ENCODE measurements around the gene PLXNA2.

The PLXNA2 gene

DNA sequence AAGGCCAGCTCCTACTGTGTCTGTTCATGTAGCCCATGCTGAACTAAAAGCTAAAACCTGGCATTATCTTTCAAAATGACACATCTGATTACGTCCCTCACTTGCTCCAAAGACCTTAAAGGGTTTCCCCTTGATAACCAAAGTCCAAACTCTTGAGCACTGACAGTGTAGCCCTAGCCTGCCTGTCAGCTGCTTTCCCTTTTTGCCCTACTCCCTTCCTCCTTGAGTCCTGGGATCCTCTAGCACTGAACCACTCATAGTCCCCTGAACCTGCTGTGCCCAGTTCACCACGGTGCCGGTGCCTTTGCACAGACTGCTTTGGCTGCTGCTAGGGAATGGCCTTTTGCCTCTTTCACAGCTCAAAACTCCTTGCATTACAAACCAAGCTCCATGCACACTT lies 67.5 kb downstream of the PLXNA2 start:
- DNase-seq (ENCODE audit: low spot score), result no peak
- TF ChIP-seq, protein P1, sequence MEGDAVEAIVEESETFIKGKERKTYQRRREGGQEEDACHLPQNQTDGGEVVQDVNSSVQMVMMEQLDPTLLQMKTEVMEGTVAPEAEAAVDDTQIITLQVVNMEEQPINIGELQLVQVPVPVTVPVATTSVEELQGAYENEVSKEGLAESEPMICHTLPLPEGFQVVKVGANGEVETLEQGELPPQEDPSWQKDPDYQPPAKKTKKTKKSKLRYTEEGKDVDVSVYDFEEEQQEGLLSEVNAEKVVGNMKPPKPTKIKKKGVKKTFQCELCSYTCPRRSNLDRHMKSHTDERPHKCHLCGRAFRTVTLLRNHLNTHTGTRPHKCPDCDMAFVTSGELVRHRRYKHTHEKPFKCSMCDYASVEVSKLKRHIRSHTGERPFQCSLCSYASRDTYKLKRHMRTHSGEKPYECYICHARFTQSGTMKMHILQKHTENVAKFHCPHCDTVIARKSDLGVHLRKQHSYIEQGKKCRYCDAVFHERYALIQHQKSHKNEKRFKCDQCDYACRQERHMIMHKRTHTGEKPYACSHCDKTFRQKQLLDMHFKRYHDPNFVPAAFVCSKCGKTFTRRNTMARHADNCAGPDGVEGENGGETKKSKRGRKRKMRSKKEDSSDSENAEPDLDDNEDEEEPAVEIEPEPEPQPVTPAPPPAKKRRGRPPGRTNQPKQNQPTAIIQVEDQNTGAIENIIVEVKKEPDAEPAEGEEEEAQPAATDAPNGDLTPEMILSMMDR (IDR thresholded peaks at IDR 0.05; ENCODE audit: extremely low read depth, missing control alignments), result no peak

DNA sequence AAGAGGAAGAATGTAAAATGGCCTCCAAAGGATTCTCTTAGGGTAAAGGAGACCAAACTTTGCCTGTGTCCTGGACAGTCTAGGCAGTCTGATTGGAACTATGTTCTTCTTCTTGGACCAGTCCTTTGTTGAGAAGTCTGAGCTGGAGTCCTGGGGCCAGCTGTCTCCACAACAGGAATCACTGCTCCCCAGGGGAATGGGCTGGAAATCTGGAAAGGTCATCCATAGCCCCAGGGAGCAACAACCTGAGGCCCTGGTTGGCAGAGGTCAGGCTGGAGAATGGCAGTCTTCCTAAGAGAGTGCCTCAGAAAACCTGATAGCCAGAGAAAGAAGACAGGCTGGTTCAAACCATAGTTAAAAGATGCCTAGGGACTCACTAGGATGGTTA lies 68.7 kb downstream of the PLXNA2 start:
- no peak for DNase-seq (ENCODE audit: low spot score)
- TF ChIP-seq, protein P1 (IDR thresholded peaks at IDR 0.05; ENCODE audit: extremely low read depth, missing control alignments), result no peak

DNA sequence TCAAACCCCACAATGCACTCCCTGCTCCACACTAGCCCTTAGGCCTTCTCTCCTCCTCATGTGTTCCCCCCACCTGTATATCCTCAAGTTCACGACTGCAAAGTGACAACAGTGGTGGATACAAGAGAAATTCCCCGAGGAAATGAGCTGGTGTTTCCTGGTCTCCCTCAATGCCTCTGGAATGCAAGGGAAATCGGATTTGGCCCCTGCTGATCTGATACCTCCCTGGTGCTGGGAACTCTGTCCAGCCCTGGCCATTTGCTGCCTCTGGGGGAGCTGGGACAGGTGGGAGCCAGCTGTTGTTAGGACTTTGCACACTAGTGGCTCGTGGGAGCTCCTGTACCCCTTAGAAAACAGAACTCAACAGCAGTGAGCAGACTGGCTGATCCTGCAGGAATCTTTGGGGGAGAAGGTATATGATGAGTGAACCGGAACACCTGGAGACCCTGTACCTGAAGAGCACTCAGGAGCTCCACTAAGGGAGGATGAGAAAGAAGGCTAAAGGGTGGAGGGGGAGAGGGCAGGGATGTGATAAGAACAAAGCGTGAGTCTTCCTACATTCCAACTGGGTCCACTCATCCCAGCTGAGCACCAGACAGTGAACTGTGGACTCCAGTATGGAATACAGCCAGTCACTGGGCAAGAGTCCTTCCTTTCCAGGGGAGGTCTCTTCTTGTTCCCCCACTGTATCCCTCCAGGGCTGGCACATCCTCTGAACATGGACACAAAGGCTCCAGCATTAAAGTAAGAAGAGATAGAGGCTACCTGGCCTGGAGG lies 69.3 kb downstream of the PLXNA2 start:
- TF ChIP-seq, protein P1 (IDR thresholded peaks at IDR 0.05; ENCODE audit: extremely low read depth, missing control alignments), result no peak
- DNase-seq (ENCODE audit: low spot score), result no peak

DNA sequence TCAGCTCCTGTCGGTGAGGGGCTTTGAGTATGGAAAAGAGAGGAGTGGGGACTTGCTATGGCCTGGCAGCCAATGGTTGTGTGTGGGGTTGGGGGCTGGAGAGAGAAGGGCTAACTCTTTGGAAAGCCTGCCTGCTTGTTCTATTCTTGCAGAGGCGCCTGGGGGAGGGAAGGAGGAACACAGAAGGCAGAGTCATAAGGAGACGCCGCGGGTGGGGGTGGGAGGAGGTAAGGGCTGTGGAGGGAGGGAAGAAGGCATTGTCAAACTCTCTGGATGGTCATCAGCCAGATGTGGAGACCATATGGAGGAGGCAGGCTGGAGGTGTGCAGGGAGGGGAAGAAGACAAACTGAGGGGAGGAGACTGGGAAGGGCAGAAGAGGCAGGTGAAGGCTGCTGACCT lies 70.0 kb downstream of the PLXNA2 start:
- no peak for DNase-seq (ENCODE audit: low spot score)

DNA sequence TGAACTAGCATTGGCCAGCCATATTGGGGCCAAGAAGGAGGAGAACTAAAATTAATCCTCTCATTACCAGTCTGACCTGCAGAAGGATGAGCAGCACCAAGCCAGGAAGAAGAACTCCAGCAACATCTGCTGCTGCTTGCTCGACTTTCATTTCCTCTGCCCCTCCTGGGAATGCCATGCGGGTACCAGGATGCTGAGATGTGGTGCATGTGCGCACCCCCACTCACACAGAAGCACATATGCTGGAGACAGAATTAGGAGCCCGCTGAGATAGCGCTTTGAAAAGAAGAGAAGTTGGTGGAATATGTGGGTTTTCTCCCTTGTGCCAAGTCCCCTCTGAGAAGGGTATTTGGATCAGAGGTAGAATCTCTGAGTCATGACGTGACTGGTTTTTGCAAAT lies 70.4 kb downstream of the PLXNA2 start:
- DNase-seq (ENCODE audit: low spot score), result no peak
- TF ChIP-seq, protein P1 (IDR thresholded peaks at IDR 0.05; ENCODE audit: extremely low read depth, missing control alignments), result no peak

More for the DNA sequence above, 70.0 kb downstream of the PLXNA2 start:
- TF ChIP-seq, protein P1 (IDR thresholded peaks at IDR 0.05; ENCODE audit: extremely low read depth, missing control alignments), result no peak

DNA sequence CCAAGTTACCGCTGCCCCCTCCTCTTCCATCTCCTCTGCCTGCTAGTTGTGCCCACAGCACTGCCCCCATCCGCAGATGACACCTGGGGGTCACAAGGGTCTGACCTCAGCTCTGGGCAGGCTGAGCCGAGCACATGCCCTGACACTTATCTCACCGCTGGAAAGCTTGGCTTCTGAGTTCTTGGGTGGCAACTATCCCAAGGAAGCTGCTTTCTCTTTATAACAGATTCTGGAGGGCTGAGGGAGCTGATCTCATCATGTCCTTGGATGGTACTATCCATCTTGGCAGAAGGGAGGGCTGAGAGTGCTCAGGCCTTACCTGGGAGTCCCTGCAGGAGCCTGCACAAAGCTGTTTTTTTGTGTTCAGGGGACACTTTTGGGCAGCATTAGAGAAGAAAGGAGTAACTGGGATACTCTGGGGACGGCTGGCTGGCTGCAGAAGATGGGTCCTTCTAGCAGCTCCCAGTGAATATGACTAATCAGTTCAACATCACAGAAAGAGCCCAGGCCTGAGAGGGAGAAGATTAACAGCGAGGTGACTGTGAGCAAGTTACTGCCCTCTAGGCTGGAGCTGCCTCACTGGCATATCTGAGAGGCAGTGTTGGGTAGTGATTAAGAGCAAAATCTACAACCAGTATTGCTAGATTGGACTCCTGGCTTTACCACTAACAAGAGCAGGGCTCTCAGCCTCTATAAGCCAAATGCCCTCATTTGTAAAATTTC lies 71.6 kb downstream of the PLXNA2 start:
- DNase-seq (ENCODE audit: low spot score), result no peak
- TF ChIP-seq, protein P1 (IDR thresholded peaks at IDR 0.05; ENCODE audit: extremely low read depth, missing control alignments), result no peak
